Spleen (tissue), 11 donors: Measurements from ENCODE around the gene ADGB. TPM values are rescaled to one million over a fixed set of nuclear protein-coding genes. Genes with fewer than 3 reads are reported as not detected.

Source experiments
- DNase-seq: peaks from one replicate; pipeline ENCODE4 v3.0.0-alpha.2; 2020
- H3K27ac ChIP-seq, 8 donors: fragments of 200-600 bp; sonication (generic) in 7 of 8; 1 replicate in 4 of 8; 2 replicates in 4 of 8; pipeline versions ENCODE4 v1.5.0 to v1.8.0; 2016 to 2021; ENCODE audit warnings: inconsistent platforms in 4 of 8, mild to moderate bottlenecking in 4 of 8, moderate library complexity in 1 of 8
- H3K27me3 ChIP-seq, 7 donors: fragments of 200-600 bp; sonication (generic) in 6 of 7; replicated peaks in 1 of 7; 1 replicate in 4 of 7; 2 replicates in 3 of 7; pipeline versions ENCODE4 v1.5.0 to v1.8.0; 2016 to 2021; ENCODE audit warnings: inconsistent platforms in 3 of 7, mild to moderate bottlenecking in 1 of 7
- H3K36me3 ChIP-seq, 6 donors: fragments of 200-600 bp; sonication (generic) in 5 of 6; 1 replicate in 4 of 6; 2 replicates in 2 of 6; pipeline versions ENCODE4 v1.5.0 to v1.8.0; 2016 to 2021; ENCODE audit warnings: inconsistent platforms in 2 of 6
- H3K4me1 ChIP-seq, 6 donors: fragments of 200-600 bp; sonication (generic) in 5 of 6; 1 replicate in 3 of 6; 2 replicates in 3 of 6; pipeline versions ENCODE4 v1.5.0 to v1.8.0; 2016 to 2021; ENCODE audit warnings: inconsistent platforms in 3 of 6
- H3K4me3 ChIP-seq, 8 donors: fragments of 200-600 bp; sonication (generic) in 7 of 8; 1 replicate in 4 of 8; 2 replicates in 4 of 8; pipeline versions ENCODE4 v1.5.0 to v1.8.0; 2016 to 2021; ENCODE audit warnings: inconsistent platforms in 4 of 8, mild to moderate bottlenecking in 4 of 8, moderate library complexity in 2 of 8
- H3K9me3 ChIP-seq, 8 donors: fragments of 200-600 bp; sonication (generic) in 7 of 8; 1 replicate in 4 of 8; 2 replicates in 4 of 8; pipeline versions ENCODE4 v1.5.0 to v1.8.0; 2016 to 2021; ENCODE audit warnings: inconsistent platforms in 4 of 8
- CTCF ChIP-seq, 11 experiments: fragments of 200-600 bp in 7 of 11; fragments of 450-650 bp in 4 of 11; sonication (generic) in 4 of 11; IDR thresholded peaks in 8 of 11; conservative IDR thresholded peaks in 3 of 11; 1 replicate in 7 of 11; 2 replicates in 4 of 11; pipeline versions ENCODE4 v1.4.0 to v1.8.0; 2016 to 2021; ENCODE audit warnings: antibody characterized with exemption in 11 of 11, inconsistent platforms in 4 of 11, mild to moderate bottlenecking in 1 of 11
- POLR2A ChIP-seq, 3 donors: fragments of 450-650 bp; IDR thresholded peaks; one replicate each; pipeline ENCODE4 v1.5.1; 2017; ENCODE audit warnings: antibody characterized with exemption in 3 of 3, mild to moderate bottlenecking in 1 of 3
- POLR2AphosphoS5 ChIP-seq, 3 donors: sonication (generic); formaldehyde crosslinking; IDR thresholded peaks; one replicate each; pipeline ENCODE4 v1.5.1; 2017; ENCODE audit warnings: antibody characterized with exemption in 3 of 3
- WGBS, 5 donors: extraction: QIAGEN DNeasy Blood & Tissue Kit in 3 of 5; methylation state at CpG; one replicate each; pipeline versions ENCODE4 v1.1.5 to v1.1.7; 2013 to 2018; 5-methylcytosine and 5-hydroxymethylcytosine counted together
- intact Hi-C: fragments of 100-400 bp; cut with DNase I; formaldehyde crosslinking; loops from one replicate; pipeline ENCODE4 v1.15.0; 2023; ENCODE audit warnings: low total_unique reads
- polyA plus RNA-seq, 3 donors: library from polyadenylated mRNA; stranded (reverse); fragments of 200-250 nt; gene quantifications; one replicate each; pipeline ENCODE4 v1.2.1, GENCODE V29; 2013
- total RNA-seq, 7 donors: library from RNA; depleted of rRNA in 3 of 7; stranded (reverse); fragments of >200 nt in 3 of 7; fragmentation: NEBNext Ultra II Directional in 4 of 7; extraction: Animal tissue kit (Norgen Biotek cat#: 25700) in 4 of 7; gene quantifications; one replicate each; pipeline versions ENCODE4 v1.1.0 to v1.2.1, GENCODE V29; 2016 to 2021
- donor health status: healthy with polysubstance abuse.
- donor health status: DM: no; HTN: no; CAD: no; lungs with moderate emphysema.
- donor health status: DM: no; HTN: no; CAD: no.
- donor health status: Bipolar disorder and iron deficiency.
- donor health status: healthy.
- donor health status: DM: no; HTN: no; CAD: no.
- donor health status: DM: yes; HTN: yes; CAD: no.

The ADGB gene
- total and polyA plus RNA-seq, 10 donors: 0.28 to 0.52 TPM; not detected in 8

DNA sequence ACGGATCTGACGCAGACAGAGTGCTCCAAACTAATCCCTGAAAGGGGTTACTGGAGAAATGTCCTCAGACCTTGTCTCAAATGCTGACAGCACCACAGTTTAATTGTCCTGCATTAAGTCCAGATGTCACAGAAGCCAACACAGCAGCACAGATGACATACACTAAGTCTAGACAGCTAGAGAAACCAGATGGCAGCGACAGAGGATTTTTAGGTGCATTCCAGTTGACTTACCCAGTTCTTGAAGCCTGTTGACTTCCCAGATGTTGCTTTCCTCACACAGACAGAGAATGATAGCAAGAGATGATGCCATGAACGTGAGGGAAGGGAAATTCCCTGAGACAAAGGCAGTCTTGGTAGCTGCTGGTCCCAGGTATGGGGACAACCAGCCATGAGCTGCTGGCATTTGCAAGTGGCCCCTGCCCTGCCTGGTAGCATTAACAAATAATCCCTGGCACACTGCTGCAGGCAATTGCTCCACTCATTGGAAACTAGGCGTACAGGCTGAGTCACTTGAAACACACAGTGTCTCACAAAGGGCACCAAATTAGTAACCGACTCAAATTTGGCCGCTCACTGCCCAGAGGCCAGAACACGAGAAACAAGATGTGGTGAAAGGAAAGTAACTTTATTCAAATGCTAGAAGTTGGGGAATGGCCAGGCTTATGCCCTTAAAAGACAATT is 52.2 kb downstream of the ADGB start:
- Histone ChIP-seq H3K4me1 (no peaks in the 10 kb centered on the region), H3K4me3 (no peak overlapping the region), H3K36me3 (no peaks in the 10 kb centered on the region), H3K27me3 (no peaks in the 10 kb centered on the region), H3K27ac (no peak overlapping the region), H3K9me3 (peaks cover 0 to 7% (median 0%) of the 10 kb centered on the region in 8 donors)
- intact Hi-C loops: no loop called here
- TF ChIP-seq CTCF (IDR thresholded peaks at IDR 0.05 in 8 of 11, conservative IDR thresholded peaks at IDR 0.05 in 3 of 11) (no peak), POLR2A (IDR thresholded peaks at IDR 0.05) (no peak), POLR2AphosphoS5 (IDR thresholded peaks at IDR 0.05) (no peak)
- no peak for DNase-seq
- WGBS, 5 donors: 80 to 92% (median 88%) methylated on average over 8 of the region's 8 CpGs

GRCh38 chr6:146651482-146651863 is 52.7 kb downstream of the ADGB start:
- TF ChIP-seq POLR2AphosphoS5 (IDR thresholded peaks at IDR 0.05): no peak
- no peak for TF ChIP-seq POLR2A (IDR thresholded peaks at IDR 0.05)
- no peak for TF ChIP-seq CTCF (IDR thresholded peaks at IDR 0.05 in 8 of 11, conservative IDR thresholded peaks at IDR 0.05 in 3 of 11)
- Histone ChIP-seq H3K27ac (no peak overlapping the region), H3K27me3 (no peaks in the 10 kb centered on the region), H3K9me3 (peaks cover 0 to 7% (median 0%) of the 10 kb centered on the region in 8 donors), H3K36me3 (no peaks in the 10 kb centered on the region), H3K4me3 (no peak overlapping the region), H3K4me1 (no peaks in the 10 kb centered on the region)
- no peak for DNase-seq
- 92 to 96% (median 93%) methylated on average over 4 of the region's 4 CpGs for WGBS, 5 donors
- intact Hi-C loops: no loop called here

- H3K27me3 ChIP-seq: no peaks in the 10 kb centered on the region
- WGBS, 5 donors: 81 to 93% (median 91%) methylated on average over 3 of the region's 3 CpGs
- TF ChIP-seq CTCF (IDR thresholded peaks at IDR 0.05 in 8 of 11, conservative IDR thresholded peaks at IDR 0.05 in 3 of 11): no peak
- no peak for TF ChIP-seq POLR2A (IDR thresholded peaks at IDR 0.05)
- TF ChIP-seq POLR2AphosphoS5 (IDR thresholded peaks at IDR 0.05): no peak
- no peak for DNase-seq
- intact Hi-C loops: no loop called here
- H3K4me3 ChIP-seq: no peak overlapping the region
- H3K36me3 ChIP-seq: no peaks in the 10 kb centered on the region
- peaks cover 0 to 6% (median 0%) of the 10 kb centered on the region in 8 donors for H3K9me3 ChIP-seq
- H3K27ac ChIP-seq: no peak overlapping the region
- no peaks in the 10 kb centered on the region for H3K4me1 ChIP-seq
Observed at GRCh38 chr6:146657432-146657831, 58.7 kb downstream of the ADGB start.

DNA sequence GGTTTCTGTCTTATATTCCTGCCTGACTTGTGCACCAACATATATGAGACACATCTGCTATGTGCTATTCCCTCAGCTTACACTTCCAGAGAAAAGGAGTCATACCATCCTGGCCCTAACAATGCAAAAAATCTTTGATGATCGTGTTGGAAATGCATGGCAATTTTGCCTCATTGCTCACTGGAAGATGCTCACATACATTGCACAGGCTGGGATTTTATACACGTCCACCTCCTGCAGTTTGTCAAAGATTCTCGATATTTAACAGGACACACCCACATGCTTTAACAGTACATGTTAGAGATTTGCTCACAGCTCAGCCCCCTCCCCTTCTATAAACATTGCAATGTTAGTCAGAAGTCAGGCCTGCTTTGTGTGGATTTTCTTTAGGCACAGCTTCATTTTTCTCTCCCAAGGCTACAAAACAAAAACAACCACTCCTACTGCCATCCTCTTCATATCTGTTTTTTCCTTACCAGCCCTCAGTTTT is 66.1 kb downstream of the ADGB start:
- 62 to 89% (median 72%) methylated on average over 3 of the region's 3 CpGs for WGBS, 5 donors
- DNase-seq: no peak
- Histone ChIP-seq H3K27ac (no peak overlapping the region), H3K36me3 (no peaks in the 10 kb centered on the region), H3K9me3 (peaks cover 0 to 7% (median 0%) of the 10 kb centered on the region in 8 donors), H3K4me3 (no peak overlapping the region), H3K27me3 (no peaks in the 10 kb centered on the region), H3K4me1 (no peaks in the 10 kb centered on the region)
- intact Hi-C loops: no loop called here
- no peak for TF ChIP-seq POLR2AphosphoS5 (IDR thresholded peaks at IDR 0.05)
- no peak for TF ChIP-seq CTCF (IDR thresholded peaks at IDR 0.05 in 8 of 11, conservative IDR thresholded peaks at IDR 0.05 in 3 of 11)
- TF ChIP-seq POLR2A (IDR thresholded peaks at IDR 0.05): no peak
